Panc1 (cell line): Measurements from ENCODE around the gene SPCS3. TPM values are rescaled to one million over a fixed set of nuclear protein-coding genes. Genes with fewer than 3 reads are reported as not detected.
A peak's percentile ranks its signal among the peaks of the same experiment; 100 is the strongest.

ENCODE experiments used
- ATAC-seq: fragments of 200-7000 bp; cut with Tn5 transposase; 2 replicates; pipeline ENCODE4 v1.9.1; 2020; ENCODE audit warnings: mild to moderate bottlenecking, moderate library complexity
- BruUV-seq: library from RNA; stranded (reverse); fragments of 400-500 nt; replicated peaks from 2 replicates; lab custom pipeline; 2021; lab: Mats Ljungman, UMichigan
- CTCF ChIA-PET: fragments of 300-600 bp; sonication (Branson Sonifier 250); formaldehyde crosslinking; loops from one replicate; lab custom pipeline; 2022; ENCODE audit warnings: antibody characterized with exemption; lab: Charles Lee
- POLR2A ChIA-PET: fragments of 300-600 bp; sonication (Branson Sonifier 250); formaldehyde crosslinking; loops from one replicate; lab custom pipeline; 2022; ENCODE audit warnings: antibody characterized with exemption; lab: Charles Lee
- DNase-seq: peaks from one replicate; pipeline ENCODE4 v3.0.0-alpha.2; 2010; ENCODE audit warnings: low read depth, low spot score
- H3K27ac ChIP-seq: 2 replicates; pipeline ENCODE4 v1.5.1; 2011; ENCODE audit warnings: mild to moderate bottlenecking, low read length, inconsistent platforms
- H3K27me3 ChIP-seq: fragments of 200-500 bp; sonication (Bioruptor generic); 2 replicates; pipeline ENCODE4 v1.6.0; 2014; ENCODE audit warnings: low read length, inconsistent platforms; ENCODE audit not compliant: control insufficient read depth, insufficient read depth
- H3K36me3 ChIP-seq: fragments of 200-500 bp; sonication (Bioruptor generic); 2 replicates; pipeline ENCODE4 v1.5.1; 2014; ENCODE audit warnings: inconsistent platforms, mild to moderate bottlenecking, low read length, moderate library complexity; ENCODE audit not compliant: control insufficient read depth, insufficient read depth
- H3K4me1 ChIP-seq: 2 replicates; pipeline ENCODE4 v1.5.1; 2011; ENCODE audit warnings: inconsistent platforms, mild to moderate bottlenecking, low read length, moderate library complexity; ENCODE audit not compliant: control insufficient read depth, insufficient read depth
- H3K4me3 ChIP-seq, 2 experiments: 2 replicates each; pipeline ENCODE4 v1.5.1; 2011 to 2012; ENCODE audit warnings: low read depth in 2 of 2, low read length in 2 of 2, mild to moderate bottlenecking in 2 of 2, inconsistent platforms in 1 of 2, moderate library complexity in 1 of 2
- H3K9me3 ChIP-seq: fragments of 200-500 bp; sonication (Bioruptor generic); 2 replicates; pipeline ENCODE4 v1.5.1; 2014; ENCODE audit warnings: low read depth, mild to moderate bottlenecking, inconsistent platforms, low read length, moderate library complexity; ENCODE audit not compliant: control insufficient read depth, insufficient read depth
- CTCF ChIP-seq: fragments of 450-650 bp; IDR thresholded peaks from 2 replicates; pipeline ENCODE4 v1.5.1; 2017; ENCODE audit warnings: mild to moderate bottlenecking
- POLR2AphosphoS5 ChIP-seq: IDR thresholded peaks from 2 replicates; pipeline ENCODE4 v1.6.1; 2012; ENCODE audit warnings: mild to moderate bottlenecking, low read depth, low read length, moderate library complexity
- REST ChIP-seq, 2 experiments: IDR thresholded peaks; 2 replicates each; pipeline ENCODE4 v1.6.1; 2011 to 2012; ENCODE audit warnings: low read depth in 2 of 2, control low read depth in 1 of 2, low read length in 1 of 2, mild to moderate bottlenecking in 1 of 2, moderate library complexity in 1 of 2; ENCODE audit not compliant: insufficient read depth in 1 of 2
- SIN3A ChIP-seq: IDR thresholded peaks from 2 replicates; pipeline ENCODE4 v1.6.1; 2012; ENCODE audit warnings: low read depth, mild to moderate bottlenecking, low read length, moderate library complexity, borderline replicate concordance; ENCODE audit not compliant: insufficient read depth
- TCF7L2 ChIP-seq: IDR thresholded peaks from 2 replicates; pipeline ENCODE4 v1.6.1; 2011; ENCODE audit warnings: mild to moderate bottlenecking, low read depth, low read length, inconsistent platforms
- in situ Hi-C: cut with HindIII; loops from 2 replicates; pipeline ENCODE4 v1.10.0; 2016; ENCODE audit warnings: low sequenced_read_pairs, low pct_unique_long_range_greater_than_20kb
- intact Hi-C: fragments of 100-400 bp; cut with micrococcal nuclease; formaldehyde crosslinking; loops from one replicate; pipeline ENCODE4 v1.10.0; 2022; ENCODE audit not compliant: unreplicated experiment
- total RNA-seq: library from RNA; stranded (reverse); gene quantifications from one replicate; pipeline ENCODE4 v1.2.1, GENCODE V29; 2021; ENCODE audit not compliant: unreplicated experiment

SPCS3 gene
- total RNA-seq, 1 experiment from 2014 or later = 78.5 TPM

GRCh38 chr4:176319151-176319703 lies 539 bp upstream of the SPCS3 start:
- H3K27ac ChIP-seq = peak overlapping the region; percentile 67
- TF ChIP-seq SIN3A (no peak), TCF7L2 (no peak), CTCF (no peak), REST (IDR thresholded peaks at IDR 0.05; ENCODE audit: insufficient read depth in 1 of 2, low read depth in 2 of 2, low read length in 1 of 2) (no peak), POLR2AphosphoS5 (no peak)
- ATAC-seq (peak; percentile 15; the same call in 1 of the 2 replicates), DNase-seq (no peak)
- H3K4me1 ChIP-seq = peaks cover 2% of the 10 kb centered on the region; the same call in 1 of the 2 replicates
- peak overlapping the region; percentile 77 to 93 for H3K4me3 ChIP-seq
- in situ Hi-C loops = no loop called here
- TSS peak; percentile 75 for BruUV-seq
- CTCF ChIA-PET = interaction anchor here (0.7 kb wide), 1 partner anchor 42 kb away, joined by 3 read pairs; no protein-coding TSS in a partner anchor
- no peaks in the 10 kb centered on the region for H3K27me3 ChIP-seq
- intact Hi-C loops = no loop called here
- H3K9me3 ChIP-seq = no peaks in the 10 kb centered on the region
- POLR2A ChIA-PET = no interaction called here
- no peaks in the 10 kb centered on the region; the same call in 1 of the 2 replicates for H3K36me3 ChIP-seq

GRCh38 chr4:176320340-176320975 lies 692 bp downstream of the SPCS3 start:
- ATAC-seq (peak; percentile 88), DNase-seq (no peak)
- Histone ChIP-seq H3K36me3 (no peaks in the 10 kb centered on the region; the same call in 1 of the 2 replicates), H3K27me3 (no peaks in the 10 kb centered on the region), H3K27ac (peak overlapping the region; percentile 85), H3K9me3 (no peaks in the 10 kb centered on the region), H3K4me1 (peaks cover 2% of the 10 kb centered on the region; the same call in 1 of the 2 replicates), H3K4me3 (peak overlapping the region; percentile 77 to 93)
- no peak for TF ChIP-seq REST (IDR thresholded peaks at IDR 0.05; ENCODE audit: insufficient read depth in 1 of 2, low read depth in 2 of 2, low read length in 1 of 2)
- no peak; the same call in 1 of the 2 replicates for TF ChIP-seq POLR2AphosphoS5
- peak; percentile 58 for TF ChIP-seq TCF7L2
- TF ChIP-seq SIN3A = 0 out of 2 replicates have a peak, but pooled peaks have one; percentile 47
- intact Hi-C loops = no loop called here
- CTCF ChIA-PET = no interaction called here
- POLR2A ChIA-PET = no interaction called here
- no TSS peak for BruUV-seq
- in situ Hi-C loops = no loop called here
